Stimulated activated CD4-positive, alpha-beta T cell treated with anti-CD3 and anti-CD28 coated beads, Interleukin-1b, Interleukin-23, amount 100 ng/mL, for 48 hours (primary cell): ENCODE measurements around the gene ZNF148.
"Not testable (repeated sequence)": the region's sequence is repeated elsewhere in the genome, so short reads cannot be mapped to it uniquely, and the experiment has no call there.

Source experiments
- DNase-seq: peaks from one replicate; pipeline ENCODE4 v3.0.0-alpha.2; 2020

The ZNF148 gene, protein sequence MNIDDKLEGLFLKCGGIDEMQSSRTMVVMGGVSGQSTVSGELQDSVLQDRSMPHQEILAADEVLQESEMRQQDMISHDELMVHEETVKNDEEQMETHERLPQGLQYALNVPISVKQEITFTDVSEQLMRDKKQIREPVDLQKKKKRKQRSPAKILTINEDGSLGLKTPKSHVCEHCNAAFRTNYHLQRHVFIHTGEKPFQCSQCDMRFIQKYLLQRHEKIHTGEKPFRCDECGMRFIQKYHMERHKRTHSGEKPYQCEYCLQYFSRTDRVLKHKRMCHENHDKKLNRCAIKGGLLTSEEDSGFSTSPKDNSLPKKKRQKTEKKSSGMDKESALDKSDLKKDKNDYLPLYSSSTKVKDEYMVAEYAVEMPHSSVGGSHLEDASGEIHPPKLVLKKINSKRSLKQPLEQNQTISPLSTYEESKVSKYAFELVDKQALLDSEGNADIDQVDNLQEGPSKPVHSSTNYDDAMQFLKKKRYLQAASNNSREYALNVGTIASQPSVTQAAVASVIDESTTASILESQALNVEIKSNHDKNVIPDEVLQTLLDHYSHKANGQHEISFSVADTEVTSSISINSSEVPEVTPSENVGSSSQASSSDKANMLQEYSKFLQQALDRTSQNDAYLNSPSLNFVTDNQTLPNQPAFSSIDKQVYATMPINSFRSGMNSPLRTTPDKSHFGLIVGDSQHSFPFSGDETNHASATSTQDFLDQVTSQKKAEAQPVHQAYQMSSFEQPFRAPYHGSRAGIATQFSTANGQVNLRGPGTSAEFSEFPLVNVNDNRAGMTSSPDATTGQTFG

DNA sequence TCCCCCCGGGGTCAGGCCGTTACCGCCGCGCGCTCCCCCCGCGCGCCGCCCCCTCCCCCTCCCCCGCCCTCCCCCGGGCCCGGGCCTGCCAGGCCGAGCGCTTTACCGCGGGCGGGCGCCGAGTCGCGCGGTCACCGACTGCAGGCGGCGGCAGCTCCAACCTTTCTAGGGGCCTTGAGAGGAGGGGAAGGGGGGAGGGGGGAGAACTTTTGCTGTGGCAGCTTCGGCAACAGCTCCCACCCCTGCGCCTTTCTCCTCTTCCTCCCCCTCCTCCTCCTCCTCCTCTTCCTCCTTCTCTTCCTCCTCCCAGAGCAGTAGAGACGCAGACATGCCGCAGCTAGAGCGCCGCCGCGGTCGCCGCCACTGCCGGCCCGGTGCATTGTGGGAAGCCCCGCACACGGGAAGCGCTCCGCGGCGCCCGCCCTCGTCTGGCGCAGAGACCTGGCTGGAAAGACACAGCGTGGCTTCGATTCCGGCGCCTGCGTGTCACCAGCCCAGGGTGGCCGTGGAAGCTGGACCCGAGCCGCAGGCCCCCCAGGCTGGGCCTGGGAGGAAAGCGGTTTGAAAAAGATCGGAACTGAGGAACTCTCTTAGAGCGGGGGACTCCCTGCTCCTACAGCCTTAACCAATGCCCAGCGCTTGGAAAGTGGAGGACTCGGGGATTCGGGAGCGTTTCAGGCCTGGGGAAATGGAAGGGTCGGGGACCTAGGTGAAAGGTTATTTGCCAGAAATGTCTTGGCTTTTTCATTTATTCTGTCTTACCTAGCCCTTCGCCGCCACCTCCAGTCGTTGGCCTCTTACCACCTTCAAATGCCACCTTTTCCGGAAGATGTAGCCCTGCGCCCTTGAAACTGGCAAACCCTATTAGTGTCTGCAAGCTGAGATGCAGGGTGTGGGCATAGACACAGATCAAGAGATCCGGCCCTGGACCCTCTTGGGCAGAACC lies at the start of gene ZNF148:
Gene ZNF148 (minus strand): TSS at position 330 of the 946 bp plus-strand sequence. CDS start 61,685 bp downstream, outside the sequence.
- DNase-seq: peak; percentile 90

DNA sequence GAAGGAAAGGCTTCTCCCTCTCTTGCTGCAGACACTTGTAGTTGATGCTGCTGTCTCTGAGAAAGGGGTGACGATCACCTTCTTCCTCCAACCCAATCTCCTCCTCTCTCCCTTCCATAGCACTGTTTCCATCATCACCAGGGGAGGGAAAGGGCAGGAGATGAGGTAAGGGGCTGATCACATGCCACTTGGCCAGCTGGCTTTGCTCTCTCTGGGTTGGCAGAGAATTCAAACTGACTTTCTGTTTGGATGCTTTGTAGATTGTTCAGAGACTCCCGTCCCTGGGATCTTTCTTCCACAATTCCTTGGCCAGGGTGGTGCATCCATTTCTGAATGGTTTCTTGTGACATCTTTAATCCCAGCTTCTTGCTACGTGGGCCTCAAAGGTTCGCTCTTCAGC lies 43.2 kb upstream of the ZNF148 start:
- DNase-seq: no peak

GRCh38 chr3:125416235-125416634 lies 41.1 kb upstream of the ZNF148 start:
- DNase-seq: no peak

DNA sequence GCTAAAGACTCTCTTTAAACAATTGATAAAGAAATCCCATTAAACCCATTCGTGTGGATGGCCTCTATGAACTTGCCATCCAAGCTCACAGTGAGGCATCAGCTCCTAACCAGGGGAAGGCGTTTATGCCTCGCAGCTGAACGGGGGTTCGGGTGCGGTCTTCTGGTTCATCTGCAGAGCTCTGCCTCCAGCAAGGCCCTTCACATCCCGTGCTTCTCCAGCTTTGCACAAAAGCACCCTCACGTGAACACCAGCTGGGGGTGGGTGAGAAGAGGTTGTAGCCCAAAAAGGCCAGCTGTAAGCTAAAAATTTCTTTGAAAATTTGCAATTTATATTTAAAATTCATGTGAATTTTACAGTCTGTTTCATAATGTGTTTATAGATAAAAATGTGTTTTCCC lies 39.5 kb upstream of the ZNF148 start:
- no peak for DNase-seq

GRCh38 chr3:125410922-125411321 lies 35.8 kb upstream of the ZNF148 start:
- no peak for DNase-seq

GRCh38 chr3:125406070-125406469 lies 30.9 kb upstream of the ZNF148 start:
- no peak for DNase-seq

GRCh38 chr3:125405515-125405914 lies 30.4 kb upstream of the ZNF148 start:
- DNase-seq: not testable (repeated sequence)

GRCh38 chr3:125403789-125404188 lies 28.7 kb upstream of the ZNF148 start:
- no peak for DNase-seq

GRCh38 chr3:125402639-125403038 lies 27.5 kb upstream of the ZNF148 start:
- DNase-seq: no peak

DNA sequence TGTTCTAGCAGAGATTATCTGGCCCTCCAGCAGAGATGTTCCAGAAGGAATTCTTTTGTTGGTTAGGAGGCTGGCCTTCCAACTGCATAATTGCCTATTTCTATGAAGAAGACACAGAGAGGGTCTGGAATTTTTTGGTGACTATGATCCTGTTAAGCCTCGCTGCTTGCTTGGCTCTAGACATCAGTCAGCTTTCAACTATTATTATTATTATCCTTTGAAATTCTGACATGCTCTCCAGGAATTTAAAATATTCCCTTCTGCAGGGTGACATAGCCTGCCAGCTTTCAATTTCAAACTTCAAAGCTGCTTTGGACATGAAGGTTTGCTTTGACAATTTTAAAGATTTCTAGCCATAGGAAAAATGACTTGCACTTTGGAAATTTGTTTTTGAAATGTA lies 26.3 kb upstream of the ZNF148 start:
- DNase-seq: no peak

DNA sequence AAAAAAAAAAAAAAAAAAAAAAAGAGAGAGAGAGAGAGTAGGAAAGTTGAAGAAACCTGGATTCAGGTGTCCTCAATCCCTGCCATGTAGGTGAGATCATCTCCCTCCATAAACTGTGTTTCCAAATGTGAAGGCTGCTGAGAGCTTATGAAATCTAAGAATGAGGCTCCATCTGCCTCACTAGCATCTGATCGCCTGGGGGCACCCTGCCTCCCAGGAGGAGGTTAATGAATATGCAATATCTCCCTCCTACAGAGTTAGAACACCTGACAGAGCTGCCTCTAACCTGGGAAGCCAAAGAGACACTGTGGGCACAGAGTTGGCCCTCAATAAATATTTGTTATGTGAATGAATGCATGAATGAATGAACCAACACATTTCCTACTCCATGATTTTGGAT lies 23.8 kb upstream of the ZNF148 start:
- no peak for DNase-seq

DNA sequence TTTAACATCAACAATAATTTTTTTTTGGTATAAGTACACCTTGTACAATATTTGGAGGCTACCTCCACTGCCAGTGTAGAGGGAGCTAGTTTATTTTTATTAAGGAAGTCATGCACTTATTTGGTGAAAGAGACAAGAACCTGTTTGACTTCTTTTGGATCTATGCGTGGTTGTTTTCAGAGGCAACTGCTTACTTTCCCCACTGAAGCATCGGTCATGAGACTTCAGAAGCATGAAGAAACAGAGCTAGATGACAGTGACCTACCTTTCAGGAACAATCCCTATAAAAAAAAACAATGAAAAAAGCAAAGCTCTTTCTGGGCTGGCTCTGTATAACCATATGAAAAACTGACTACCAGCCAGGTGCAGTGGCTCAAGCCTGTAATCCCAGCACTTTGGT lies 20.0 kb upstream of the ZNF148 start:
- no peak for DNase-seq

GRCh38 chr3:125394406-125394805 lies 19.3 kb upstream of the ZNF148 start:
- no peak for DNase-seq

GRCh38 chr3:125389282-125389681 lies 14.2 kb upstream of the ZNF148 start:
- no peak for DNase-seq

DNA sequence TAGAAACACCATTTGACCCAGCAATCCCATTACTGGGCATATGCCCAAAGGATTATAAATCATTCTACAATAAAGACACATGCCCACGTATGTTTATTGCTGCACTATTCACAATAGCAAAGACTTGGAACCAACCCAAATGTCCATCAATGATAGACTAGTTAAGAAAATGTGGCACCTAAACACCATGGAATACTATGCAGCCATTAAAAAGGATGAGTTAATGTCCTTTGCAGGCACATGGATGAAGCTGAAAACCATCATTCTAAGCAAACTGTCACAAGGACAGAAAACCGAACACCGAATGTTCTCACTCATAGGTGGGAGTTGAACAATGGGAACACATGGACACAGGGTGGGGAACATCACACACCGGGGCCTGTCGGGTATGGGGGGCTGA lies 13.2 kb upstream of the ZNF148 start:
- DNase-seq: not testable (repeated sequence)

DNA sequence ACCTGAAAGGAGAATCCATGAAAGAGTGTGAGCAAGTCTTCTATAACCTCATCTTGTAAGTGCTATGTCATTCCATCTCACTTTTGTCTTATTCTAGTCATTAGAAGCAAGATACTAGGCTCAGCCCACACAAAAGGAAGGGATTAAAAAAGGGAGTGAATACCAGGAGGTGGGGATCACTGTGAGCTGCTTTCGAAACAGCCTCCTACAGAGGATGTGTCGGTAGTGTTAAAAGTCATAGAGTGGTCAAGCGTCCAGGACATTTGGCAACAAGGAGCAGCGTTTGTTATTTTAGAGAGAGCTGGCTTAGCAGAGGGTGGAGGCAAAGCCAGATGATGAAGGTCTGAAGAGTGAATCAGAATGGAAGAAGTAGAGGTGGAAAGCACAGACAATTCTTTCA lies 11.7 kb upstream of the ZNF148 start:
- no peak for DNase-seq

DNA sequence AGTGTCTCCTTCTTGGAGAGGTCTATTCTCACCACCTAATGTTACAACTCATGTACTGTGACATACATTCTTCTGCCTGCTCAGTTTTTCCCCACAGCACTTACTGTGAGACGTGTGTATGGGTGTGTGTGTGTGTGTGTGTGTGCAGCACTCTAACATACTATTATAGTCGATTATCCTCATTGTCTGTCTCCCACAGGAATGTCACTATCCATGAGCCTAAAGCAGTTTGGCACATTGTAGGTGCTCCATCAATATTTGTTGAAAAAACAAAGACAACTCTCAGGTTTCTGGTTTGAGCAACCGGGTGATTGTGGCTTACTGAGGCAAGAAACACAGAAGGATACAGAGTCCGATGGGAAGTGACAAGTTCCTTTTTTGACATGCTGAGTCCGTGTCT lies 8.6 kb upstream of the ZNF148 start:
- DNase-seq: no peak

GRCh38 chr3:125382298-125382697 lies 7.2 kb upstream of the ZNF148 start:
- DNase-seq: no peak

DNA sequence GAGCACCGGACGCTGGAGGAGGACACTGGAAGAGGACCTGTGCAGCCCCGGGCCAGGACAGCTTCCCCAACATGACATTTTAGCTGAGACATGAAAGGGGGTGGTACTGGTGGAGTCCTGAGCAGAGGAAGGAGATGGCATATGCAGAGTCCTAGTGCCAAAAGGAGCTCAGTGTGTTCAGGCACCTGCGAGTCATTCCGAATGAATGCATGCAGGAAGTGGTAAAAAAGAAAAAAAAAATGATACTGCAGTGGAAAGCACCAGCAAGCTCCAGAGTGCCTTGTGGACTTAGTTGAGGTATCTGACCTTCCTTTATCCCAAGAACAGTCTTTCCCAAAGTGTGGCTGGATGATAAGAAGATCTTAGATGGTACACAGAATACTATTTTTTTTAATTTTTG lies 6.6 kb upstream of the ZNF148 start:
- DNase-seq: peak; percentile 14

DNA sequence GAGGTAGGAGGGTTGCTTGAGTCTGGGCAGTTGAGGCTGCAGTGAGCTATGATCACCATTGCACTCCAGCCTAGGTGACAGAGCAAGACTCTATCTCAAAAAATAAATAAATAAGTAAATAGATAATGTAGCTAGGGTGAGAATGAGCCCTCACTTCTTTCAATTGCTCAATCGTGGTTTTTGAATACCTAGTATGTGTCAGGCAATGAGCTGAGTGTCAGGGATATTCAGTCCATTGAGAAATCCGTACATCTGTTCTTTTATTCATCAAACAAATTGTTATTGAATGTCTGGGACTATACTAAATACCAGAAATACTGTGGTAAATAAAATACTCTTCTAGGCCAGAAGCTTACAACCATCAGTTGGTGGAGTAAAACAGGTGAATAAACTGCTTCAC lies 6.2 kb upstream of the ZNF148 start:
- no peak for DNase-seq

DNA sequence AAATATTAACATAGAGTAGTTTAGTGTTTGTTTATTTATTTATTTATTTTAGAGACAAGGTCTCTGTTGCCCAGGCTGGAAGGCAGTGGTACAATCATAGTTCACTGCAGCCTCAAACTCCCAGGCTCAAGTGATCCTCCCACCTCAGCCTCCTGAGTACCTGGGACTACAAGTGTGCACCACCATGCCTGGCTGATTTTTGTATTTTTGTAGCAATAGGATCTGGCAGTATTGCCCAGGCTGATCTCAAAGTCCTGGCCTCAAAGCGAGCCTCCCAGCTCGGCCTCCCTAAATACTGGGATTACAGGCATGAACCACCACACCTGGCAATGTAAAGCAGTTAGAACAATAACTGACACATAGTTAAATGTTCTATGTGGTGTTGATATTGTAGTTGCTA lies 4.4 kb upstream of the ZNF148 start:
- DNase-seq: no peak

GRCh38 chr3:125378762-125379161 lies 3.6 kb upstream of the ZNF148 start:
- no peak for DNase-seq
